ENCODE results near the gene PI4K2B. TPM values are rescaled to one million over a fixed set of nuclear protein-coding genes. Genes with fewer than 3 reads are reported as not detected.
"Not testable (repeated sequence)": the region's sequence is repeated elsewhere in the genome, so short reads cannot be mapped to it uniquely, and the experiment has no call there.

PI4K2B gene
- polyA plus RNA-seq, 1 experiment: 4.3 TPM

- Histone ChIP-seq H3K36me3 (ENCODE audit: control insufficient read depth, insufficient read depth, low read length) (no peaks in the 10 kb centered on the region), H3K27me3 (ENCODE audit: control insufficient read depth, insufficient read depth, low read length) (no peaks in the 10 kb centered on the region), H3K4me3 (ENCODE audit: low read depth, low read length) (peak overlapping the region; percentile 99)
- no peak for DNase-seq (ENCODE audit: low read depth)
- POLR2A ChIA-PET: no interaction called here
- TF ChIP-seq CTCF (IDR thresholded peaks at IDR 0.05; ENCODE audit: insufficient read depth, low read depth, low read length): no peak
- CTCF ChIA-PET: interaction anchor here (0.8 to 2.2 kb wide), 8 partner anchors 13 to 133 kb away, joined by 3 to 5 read pairs (median 3); partner anchors contain the start of gene ZCCHC4
Observed at GRCh38 chr4:25235401-25235800, 1.6 kb downstream of the PI4K2B start.

- H3K4me3 ChIP-seq (ENCODE audit: low read depth, low read length); H3K27me3 ChIP-seq (ENCODE audit: control insufficient read depth, insufficient read depth, low read length); H3K36me3 ChIP-seq (ENCODE audit: control insufficient read depth, insufficient read depth, low read length); POLR2A ChIA-PET; DNase-seq (ENCODE audit: low read depth): not testable (repeated sequence)
- CTCF ChIA-PET: interaction anchor here (0.6 to 1.7 kb wide), 5 partner anchors 18 to 148 kb away, joined by 3 read pairs; no protein-coding TSS in a partner anchor
Observed at GRCh38 chr4:25236030-25236429, 2.2 kb downstream of the PI4K2B start.

DNA sequence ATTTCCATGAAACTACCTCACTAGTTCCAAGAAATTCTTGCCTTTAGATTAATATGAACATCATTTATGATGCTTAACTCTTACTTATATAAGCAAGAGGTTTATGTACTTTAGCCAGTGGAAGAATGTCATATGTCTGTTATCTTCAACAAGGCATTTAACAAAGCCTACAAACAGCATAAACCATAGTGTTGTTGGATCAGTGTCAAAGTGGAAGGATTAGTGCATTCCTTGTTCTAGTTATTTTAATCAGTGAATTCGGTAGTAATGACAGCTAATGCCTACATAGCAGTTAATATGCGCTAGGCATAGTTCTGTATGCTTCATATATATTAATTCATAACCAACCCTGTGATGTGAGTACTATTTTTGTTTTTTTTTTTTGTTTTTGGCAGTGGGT lies 3.1 kb downstream of the PI4K2B start:
- DNase-seq (ENCODE audit: low read depth): no peak
- ChIA-PET POLR2A (no interaction called here), CTCF (no interaction called here)
- no peaks in the 10 kb centered on the region for H3K27me3 ChIP-seq (ENCODE audit: control insufficient read depth, insufficient read depth, low read length)
- no peak for TF ChIP-seq CTCF (IDR thresholded peaks at IDR 0.05; ENCODE audit: insufficient read depth, low read depth, low read length)
- no peak overlapping the region for H3K4me3 ChIP-seq (ENCODE audit: low read depth, low read length)
- H3K36me3 ChIP-seq (ENCODE audit: control insufficient read depth, insufficient read depth, low read length): no peaks in the 10 kb centered on the region

- no peak for DNase-seq (ENCODE audit: low read depth)
- ChIA-PET CTCF (interaction anchor here (0.9 to 1.1 kb wide), 2 partner anchors 74 to 128 kb away, joined by 3 read pairs; partner anchors contain the start of gene ZCCHC4), POLR2A (no interaction called here)
- Histone ChIP-seq H3K4me3 (ENCODE audit: low read depth, low read length) (no peak overlapping the region), H3K27me3 (ENCODE audit: control insufficient read depth, insufficient read depth, low read length) (no peaks in the 10 kb centered on the region), H3K36me3 (ENCODE audit: control insufficient read depth, insufficient read depth, low read length) (no peaks in the 10 kb centered on the region)
- no peak for TF ChIP-seq CTCF (IDR thresholded peaks at IDR 0.05; ENCODE audit: insufficient read depth, low read depth, low read length)
Observed at GRCh38 chr4:25238052-25238451, 4.2 kb downstream of the PI4K2B start.

- H3K4me3 ChIP-seq (ENCODE audit: low read depth, low read length); POLR2A ChIA-PET; H3K27me3 ChIP-seq (ENCODE audit: control insufficient read depth, insufficient read depth, low read length); H3K36me3 ChIP-seq (ENCODE audit: control insufficient read depth, insufficient read depth, low read length); CTCF ChIA-PET; DNase-seq (ENCODE audit: low read depth): not testable (repeated sequence)
Observed at GRCh38 chr4:25239528-25239927, 5.7 kb downstream of the PI4K2B start.

GRCh38 chr4:25240754-25241210 lies 6.9 kb downstream of the PI4K2B start:
- H3K27me3 ChIP-seq (ENCODE audit: control insufficient read depth, insufficient read depth, low read length); H3K4me3 ChIP-seq (ENCODE audit: low read depth, low read length); POLR2A ChIA-PET; H3K36me3 ChIP-seq (ENCODE audit: control insufficient read depth, insufficient read depth, low read length); DNase-seq (ENCODE audit: low read depth); CTCF ChIA-PET: not testable (repeated sequence)

DNA sequence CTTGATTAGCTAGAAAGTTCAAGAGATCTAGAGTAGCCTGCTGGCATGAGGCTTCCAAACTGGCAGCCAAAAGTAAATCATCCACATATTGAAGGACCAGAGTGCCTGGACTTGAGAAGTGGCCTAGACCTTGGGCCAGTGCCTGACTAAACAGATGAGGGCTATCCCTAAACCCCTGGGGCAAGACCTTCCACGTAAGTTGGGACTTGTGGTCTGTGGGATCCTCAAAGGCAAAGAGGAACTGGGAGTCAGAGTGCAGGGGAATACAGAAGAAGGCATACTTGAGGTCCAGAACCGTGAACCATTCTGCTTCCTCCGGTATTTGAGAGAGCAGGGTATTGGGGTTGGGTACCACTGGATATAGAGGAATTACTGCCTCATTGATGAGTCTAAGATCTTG lies 8.4 kb downstream of the PI4K2B start:
- DNase-seq (ENCODE audit: low read depth); CTCF ChIA-PET; H3K4me3 ChIP-seq (ENCODE audit: low read depth, low read length); H3K27me3 ChIP-seq (ENCODE audit: control insufficient read depth, insufficient read depth, low read length); H3K36me3 ChIP-seq (ENCODE audit: control insufficient read depth, insufficient read depth, low read length); POLR2A ChIA-PET: not testable (repeated sequence)

Measured in BJ (cell line).